H9 (cell line): Measurements from ENCODE around the gene AVEN. TPM values are rescaled to one million over a fixed set of nuclear protein-coding genes. Genes with fewer than 3 reads are reported as not detected.

Experiments
- DNase-seq: peaks from one replicate; pipeline ENCODE4 v3.0.0-alpha.2; 2017
- H2AFZ ChIP-seq: one replicate; pipeline ENCODE4 v1.6.1; 2013; ENCODE audit warnings: mild to moderate bottlenecking, low read length, control low read depth, moderate library complexity
- H2AK5ac ChIP-seq: 2 replicates; pipeline ENCODE4 v1.6.1; 2013; ENCODE audit warnings: low read length, control low read depth, mixed read lengths; ENCODE audit not compliant: insufficient read length
- H2BK120ac ChIP-seq: one replicate; pipeline ENCODE4 v1.6.1; 2013; ENCODE audit warnings: low read depth, mild to moderate bottlenecking, low read length, control low read depth, inconsistent platforms; ENCODE audit not compliant: poor library complexity, severe bottlenecking
- H2BK12ac ChIP-seq: 2 replicates; pipeline ENCODE4 v1.6.1; 2013; ENCODE audit warnings: low read length, control low read depth, mixed read lengths, low read depth; ENCODE audit not compliant: insufficient read length
- H2BK15ac ChIP-seq: 2 replicates; pipeline ENCODE4 v1.6.1; 2013; ENCODE audit warnings: low read depth, low read length, control low read depth
- H2BK20ac ChIP-seq: one replicate; pipeline ENCODE4 v1.6.1; 2013; ENCODE audit warnings: low read depth, mild to moderate bottlenecking, low read length, control low read depth, inconsistent platforms; ENCODE audit not compliant: poor library complexity, severe bottlenecking
- H2BK5ac ChIP-seq: 2 replicates; pipeline ENCODE4 v1.6.1; 2013; ENCODE audit warnings: low read length, control low read depth, mixed read lengths; ENCODE audit not compliant: insufficient read length
- H3K14ac ChIP-seq: 2 replicates; pipeline ENCODE4 v1.6.1; 2013; ENCODE audit warnings: low read length, control low read depth; ENCODE audit not compliant: insufficient read depth
- H3K18ac ChIP-seq: 2 replicates; pipeline ENCODE4 v1.6.1; 2013; ENCODE audit warnings: low read depth, mild to moderate bottlenecking, mixed read lengths, low read length, control low read depth; ENCODE audit not compliant: insufficient read length
- H3K23ac ChIP-seq: 2 replicates; pipeline ENCODE4 v1.6.1; 2013; ENCODE audit warnings: low read length, control low read depth, mixed read lengths, low read depth; ENCODE audit not compliant: insufficient read length
- H3K23me2 ChIP-seq: 2 replicates; pipeline ENCODE4 v1.6.1; 2013; ENCODE audit warnings: low read depth, mild to moderate bottlenecking, mixed read lengths, low read length, control low read depth; ENCODE audit not compliant: insufficient read length, poor library complexity, severe bottlenecking
- H3K27ac ChIP-seq: 2 replicates; pipeline ENCODE4 v1.5.1; 2013; ENCODE audit warnings: low read length, control low read depth, mixed read lengths, low read depth; ENCODE audit not compliant: insufficient read length
- H3K27me3 ChIP-seq: 2 replicates; pipeline ENCODE4 v1.6.1; 2013; ENCODE audit warnings: low read length, control low read depth, inconsistent platforms; ENCODE audit not compliant: insufficient read depth
- H3K4ac ChIP-seq: 2 replicates; pipeline ENCODE4 v1.6.1; 2013; ENCODE audit warnings: low read depth, mild to moderate bottlenecking, control low read depth, inconsistent platforms, low read length, moderate library complexity
- H3K4me1 ChIP-seq: 2 replicates; pipeline ENCODE4 v1.6.1; 2013; ENCODE audit warnings: low read length, control low read depth, inconsistent platforms; ENCODE audit not compliant: insufficient read depth
- H3K4me2 ChIP-seq: 2 replicates; pipeline ENCODE4 v1.6.1; 2013; ENCODE audit warnings: low read length, control low read depth, mixed read lengths; ENCODE audit not compliant: insufficient read length, insufficient read depth
- H3K56ac ChIP-seq: 2 replicates; pipeline ENCODE4 v1.6.1; 2013; ENCODE audit warnings: low read depth, mild to moderate bottlenecking, mixed read lengths, low read length, control low read depth; ENCODE audit not compliant: insufficient read length
- H3K79me1 ChIP-seq: 2 replicates; pipeline ENCODE4 v1.6.1; 2013; ENCODE audit warnings: low read depth, mild to moderate bottlenecking, moderate library complexity, low read length, control low read depth, inconsistent platforms; ENCODE audit not compliant: insufficient read depth, poor library complexity, severe bottlenecking
- H3K79me2 ChIP-seq: 2 replicates; pipeline ENCODE4 v1.6.1; 2013; ENCODE audit warnings: low read length, control low read depth, inconsistent platforms; ENCODE audit not compliant: insufficient read depth
- H3K9ac ChIP-seq: 2 replicates; pipeline ENCODE4 v1.6.1; 2013; ENCODE audit warnings: low read length, control low read depth, mixed read lengths; ENCODE audit not compliant: insufficient read length; ENCODE audit errors: extremely low read depth
- H3K9me3 ChIP-seq: one replicate; pipeline ENCODE4 v1.6.1; 2013; ENCODE audit warnings: low read depth, low read length, inconsistent platforms; ENCODE audit not compliant: control insufficient read depth
- H3T11ph ChIP-seq: one replicate; pipeline ENCODE4 v1.6.1; 2013; ENCODE audit warnings: mild to moderate bottlenecking, low read length, control low read depth, inconsistent platforms
- H4K20me1 ChIP-seq: one replicate; pipeline ENCODE4 v1.6.1; 2013; ENCODE audit not compliant: control insufficient read depth, insufficient read length, insufficient read depth
- H4K5ac ChIP-seq: 2 replicates; pipeline ENCODE4 v1.6.1; 2013; ENCODE audit warnings: low read depth, mild to moderate bottlenecking, mixed read lengths, low read length, control low read depth; ENCODE audit not compliant: insufficient read length
- H4K8ac ChIP-seq: replicated peaks from 2 replicates; pipeline ENCODE4 v1.6.1; 2013; ENCODE audit warnings: low read length, control low read depth, mixed read lengths, low read depth; ENCODE audit not compliant: insufficient read length
- H4K91ac ChIP-seq: 2 replicates; pipeline ENCODE4 v1.6.1; 2013; ENCODE audit warnings: low read depth, mild to moderate bottlenecking, moderate library complexity, mixed read lengths, low read length, control low read depth; ENCODE audit not compliant: insufficient read length
- H3K27ac Mint-ChIP-seq, 3 experiments: 2 replicates in 2 of 3; 3 replicates in 1 of 3; pipeline ENCODE4 v1.8.0; 2020 to 2021; ENCODE audit warnings: mixed read lengths in 3 of 3, mild to moderate bottlenecking in 1 of 3, moderate library complexity in 1 of 3
- H3K27me3 Mint-ChIP-seq: 2 replicates; pipeline ENCODE4 v1.8.0; 2021; ENCODE audit warnings: low read depth, mild to moderate bottlenecking, moderate library complexity, mixed read lengths
- H3K36me3 Mint-ChIP-seq, 3 experiments: 2 replicates in 2 of 3; 3 replicates in 1 of 3; pipeline ENCODE4 v1.8.0; 2020 to 2021; ENCODE audit warnings: low read depth in 3 of 3, mixed read lengths in 3 of 3; ENCODE audit not compliant: insufficient read depth in 1 of 3
- H3K4me1 Mint-ChIP-seq, 2 experiments: 2 replicates each; pipeline ENCODE4 v1.8.0; 2020; ENCODE audit warnings: mixed read lengths in 2 of 2
- H3K4me3 Mint-ChIP-seq, 2 experiments: 2 replicates in 1 of 2; 3 replicates in 1 of 2; pipeline ENCODE4 v1.8.0; 2020 to 2021; ENCODE audit warnings: mild to moderate bottlenecking in 2 of 2, mixed read lengths in 2 of 2, moderate library complexity in 1 of 2
- H3K9me3 Mint-ChIP-seq, 2 experiments: 2 replicates in 1 of 2; 3 replicates in 1 of 2; pipeline ENCODE4 v1.8.0; 2020; ENCODE audit warnings: mild to moderate bottlenecking in 2 of 2, mixed read lengths in 2 of 2, moderate library complexity in 1 of 2
- WGBS: extraction: QIAGEN DNeasy Blood & Tissue Kit; methylation state at CpG from one replicate; pipeline ENCODE4 v1.1.7; 2013; ENCODE audit warnings: missing lambda C conversion rate, low lambda C conversion rate, mixed read lengths; ENCODE audit not compliant: insufficient read length; ENCODE audit errors: extremely low coverage; 5-methylcytosine and 5-hydroxymethylcytosine counted together
- total RNA-seq: library from RNA; stranded (reverse); gene quantifications from 2 replicates; pipeline ENCODE4 v1.2.1, GENCODE V29; 2021
- TF ChIP-seq, protein P1 (sequence below): fragments of 200-600 bp; sonication (generic); conservative IDR thresholded peaks from 3 replicates; pipeline ENCODE4 v1.8.0; 2021; ENCODE audit warnings: antibody characterized with exemption, mild to moderate bottlenecking

The AVEN gene
- total RNA-seq, 1 experiment from 2014 or later, result 16.1 TPM

DNA sequence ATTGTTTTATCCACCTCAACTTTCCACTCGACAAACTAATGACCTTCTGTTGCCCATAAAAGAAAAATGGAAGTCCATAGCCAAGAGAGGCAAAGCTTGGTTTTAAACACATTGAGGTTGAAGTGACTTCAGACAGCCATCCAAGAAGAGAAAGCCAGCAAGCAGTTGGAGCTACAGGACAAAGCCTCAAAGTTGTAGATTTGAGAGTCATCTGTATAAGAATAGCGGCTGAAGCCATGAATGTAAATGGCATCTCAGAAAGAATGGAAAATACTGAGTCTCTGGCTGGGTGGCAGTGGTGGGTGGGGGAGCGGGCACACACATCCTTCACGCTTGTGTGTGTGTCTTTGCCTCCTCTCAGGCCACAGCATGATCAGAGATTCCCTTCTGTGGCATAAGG lies 194.8 kb downstream of the AVEN start:
- no peaks in the 10 kb centered on the region for H3K27me3 ChIP-seq
- no peak overlapping the region for H3K56ac ChIP-seq
- H2BK5ac ChIP-seq, result no peak overlapping the region
- no peaks in the 10 kb centered on the region for H3K23me2 ChIP-seq
- no peaks in the 10 kb centered on the region; the same call in 1 of the 2 replicates for H3K27me3 Mint-ChIP-seq
- H3K9me3 ChIP-seq, result no peaks in the 10 kb centered on the region
- peak overlapping the region in 1 of 2 experiments; percentile 3; a peak in 1 of 5 replicates for H3K4me3 Mint-ChIP-seq
- no peak overlapping the region for H2BK120ac ChIP-seq
- WGBS, result no CpG with 5 or more reads among the region's 4 CpGs
- no peaks in the 10 kb centered on the region for H3K79me1 ChIP-seq
- H4K5ac ChIP-seq, result no peak overlapping the region
- no peaks in the 10 kb centered on the region for H3K9me3 Mint-ChIP-seq
- H2BK15ac ChIP-seq, result no peak overlapping the region
- no peaks in the 10 kb centered on the region for H3K79me2 ChIP-seq
- no peak overlapping the region for H3K4ac ChIP-seq
- H4K8ac ChIP-seq, result no peak overlapping the region
- DNase-seq, result peak; percentile 33
- H3K36me3 Mint-ChIP-seq, result peaks cover 0 to 2% (median 0%) of the 10 kb centered on the region in 3 experiments; a peak in 2 of 7 replicates
- TF ChIP-seq, protein P1, sequence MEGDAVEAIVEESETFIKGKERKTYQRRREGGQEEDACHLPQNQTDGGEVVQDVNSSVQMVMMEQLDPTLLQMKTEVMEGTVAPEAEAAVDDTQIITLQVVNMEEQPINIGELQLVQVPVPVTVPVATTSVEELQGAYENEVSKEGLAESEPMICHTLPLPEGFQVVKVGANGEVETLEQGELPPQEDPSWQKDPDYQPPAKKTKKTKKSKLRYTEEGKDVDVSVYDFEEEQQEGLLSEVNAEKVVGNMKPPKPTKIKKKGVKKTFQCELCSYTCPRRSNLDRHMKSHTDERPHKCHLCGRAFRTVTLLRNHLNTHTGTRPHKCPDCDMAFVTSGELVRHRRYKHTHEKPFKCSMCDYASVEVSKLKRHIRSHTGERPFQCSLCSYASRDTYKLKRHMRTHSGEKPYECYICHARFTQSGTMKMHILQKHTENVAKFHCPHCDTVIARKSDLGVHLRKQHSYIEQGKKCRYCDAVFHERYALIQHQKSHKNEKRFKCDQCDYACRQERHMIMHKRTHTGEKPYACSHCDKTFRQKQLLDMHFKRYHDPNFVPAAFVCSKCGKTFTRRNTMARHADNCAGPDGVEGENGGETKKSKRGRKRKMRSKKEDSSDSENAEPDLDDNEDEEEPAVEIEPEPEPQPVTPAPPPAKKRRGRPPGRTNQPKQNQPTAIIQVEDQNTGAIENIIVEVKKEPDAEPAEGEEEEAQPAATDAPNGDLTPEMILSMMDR, result no peak
- H2AK5ac ChIP-seq, result no peak overlapping the region
- no peak overlapping the region for H3K9ac ChIP-seq
- H3K27ac Mint-ChIP-seq, result peak overlapping the region; percentile 64 to 91 (median 76); a peak in 4 of 7 replicates
- H3K27ac ChIP-seq, result no peak overlapping the region
- H2BK12ac ChIP-seq, result no peak overlapping the region
- no peak overlapping the region for H3K4me2 ChIP-seq
- H3K14ac ChIP-seq, result no peak overlapping the region
- no peaks in the 10 kb centered on the region for H4K20me1 ChIP-seq
- H3K18ac ChIP-seq, result no peak overlapping the region
- H3T11ph ChIP-seq, result no peak overlapping the region
- no peak overlapping the region for H2AFZ ChIP-seq
- peaks cover 40 to 51% of the 10 kb centered on the region in 2 experiments for H3K4me1 Mint-ChIP-seq
- no peak overlapping the region for H4K91ac ChIP-seq
- no peak overlapping the region for H3K23ac ChIP-seq
- H3K4me1 ChIP-seq, result peaks cover 10% of the 10 kb centered on the region
- no peak overlapping the region for H2BK20ac ChIP-seq
